ENCODE measurements around the gene PPP1R9B. TPM values are rescaled to one million over a fixed set of nuclear protein-coding genes. Genes with fewer than 3 reads are reported as not detected.

Gene PPP1R9B
- total and polyA plus RNA-seq, 2 experiments from 2014 or later, result 6.2 to 59.4 TPM

DNA sequence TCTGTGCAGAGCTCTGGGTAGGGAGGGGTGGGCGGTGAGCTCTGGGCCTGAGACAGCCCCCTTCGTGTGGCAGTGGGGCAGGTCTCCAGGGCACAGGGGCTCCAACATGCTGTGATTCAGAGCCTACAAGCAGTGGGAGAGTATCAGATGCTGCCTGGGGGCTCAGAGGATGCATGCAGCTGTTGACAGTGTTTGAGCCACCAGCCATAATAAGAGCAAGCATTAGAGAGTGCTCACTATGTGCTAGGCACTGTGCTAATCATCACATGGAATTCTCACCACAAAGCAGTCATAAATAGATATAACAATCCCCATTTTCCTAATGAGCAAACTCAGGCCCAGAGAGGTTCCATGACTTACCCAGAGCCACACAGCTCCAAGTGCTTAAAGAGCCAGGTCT lies 47.2 kb downstream of the PPP1R9B start:
- TF ChIP-seq CTCF (IDR thresholded peaks at IDR 0.05; ENCODE audit: low read depth, low read length), result no peak
- no peak overlapping the region for H3K4me3 ChIP-seq
- no peaks in the 10 kb centered on the region for H3K27me3 ChIP-seq
- H3K9me3 ChIP-seq (ENCODE audit: low read depth), result no peaks in the 10 kb centered on the region
- H3K36me3 ChIP-seq, result peaks cover 13% of the 10 kb centered on the region
- no peak overlapping the region for H3K27ac ChIP-seq
- peaks cover 26% of the 10 kb centered on the region for H3K4me1 ChIP-seq (ENCODE audit: low read depth)
- DNase-seq (ENCODE audit: low read depth in 1 of 2, low spot score in 1 of 2), result no peak

- peak overlapping the region; percentile 92 for H3K27ac ChIP-seq
- H3K36me3 ChIP-seq, result peaks cover 18% of the 10 kb centered on the region
- TF ChIP-seq CTCF (IDR thresholded peaks at IDR 0.05; ENCODE audit: low read depth, low read length), result no peak
- no peak overlapping the region for H3K4me3 ChIP-seq
- no peaks in the 10 kb centered on the region for H3K27me3 ChIP-seq
- H3K9me3 ChIP-seq (ENCODE audit: low read depth), result no peaks in the 10 kb centered on the region
- no peak for DNase-seq (ENCODE audit: low read depth in 1 of 2, low spot score in 1 of 2)
- H3K4me1 ChIP-seq (ENCODE audit: low read depth), result peaks cover 22% of the 10 kb centered on the region
Observed at GRCh38 chr17:50102164-50102991, 48.1 kb downstream of the PPP1R9B start.

- no peaks in the 10 kb centered on the region for H3K9me3 ChIP-seq (ENCODE audit: low read depth)
- H3K36me3 ChIP-seq, result peaks cover 13% of the 10 kb centered on the region
- H3K27me3 ChIP-seq, result no peaks in the 10 kb centered on the region
- peaks cover 22% of the 10 kb centered on the region for H3K4me1 ChIP-seq (ENCODE audit: low read depth)
- DNase-seq (ENCODE audit: low read depth in 1 of 2, low spot score in 1 of 2), result peak; percentile 58 to 73
- no peak overlapping the region for H3K4me3 ChIP-seq
- peak overlapping the region; percentile 92 for H3K27ac ChIP-seq
- TF ChIP-seq CTCF (IDR thresholded peaks at IDR 0.05; ENCODE audit: low read depth, low read length), result no peak
Observed at GRCh38 chr17:50101346-50102163, 48.9 kb downstream of the PPP1R9B start.

DNA sequence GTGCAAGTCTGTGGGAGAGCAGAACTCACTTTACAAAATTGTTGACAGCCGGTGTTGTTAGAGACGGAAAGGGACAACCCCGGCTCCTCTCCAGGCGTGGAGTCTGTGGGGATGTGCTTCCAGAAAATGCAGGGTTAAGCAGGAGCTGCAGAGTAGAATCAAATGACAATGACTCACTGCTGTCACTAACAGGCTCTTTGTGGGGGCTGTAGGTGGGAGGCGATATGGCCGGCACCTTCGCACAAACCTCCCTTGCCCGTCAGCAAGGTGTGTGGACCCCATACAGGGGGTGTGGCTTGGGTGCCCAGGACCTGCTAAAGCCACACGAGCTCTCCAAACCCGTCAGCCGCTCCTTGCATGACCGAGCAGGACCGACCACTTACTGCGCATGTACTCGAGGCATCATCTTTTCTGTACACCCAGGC lies 49.5 kb downstream of the PPP1R9B start:
- Histone ChIP-seq H3K9me3 (ENCODE audit: low read depth) (no peaks in the 10 kb centered on the region), H3K27ac (peak overlapping the region; percentile 92), H3K36me3 (peaks cover 7% of the 10 kb centered on the region), H3K4me3 (no peak overlapping the region), H3K4me1 (ENCODE audit: low read depth) (peaks cover 22% of the 10 kb centered on the region), H3K27me3 (no peaks in the 10 kb centered on the region)
- TF ChIP-seq CTCF (IDR thresholded peaks at IDR 0.05; ENCODE audit: low read depth, low read length), result no peak
- DNase-seq (ENCODE audit: low read depth in 1 of 2, low spot score in 1 of 2), result no peak

DNA sequence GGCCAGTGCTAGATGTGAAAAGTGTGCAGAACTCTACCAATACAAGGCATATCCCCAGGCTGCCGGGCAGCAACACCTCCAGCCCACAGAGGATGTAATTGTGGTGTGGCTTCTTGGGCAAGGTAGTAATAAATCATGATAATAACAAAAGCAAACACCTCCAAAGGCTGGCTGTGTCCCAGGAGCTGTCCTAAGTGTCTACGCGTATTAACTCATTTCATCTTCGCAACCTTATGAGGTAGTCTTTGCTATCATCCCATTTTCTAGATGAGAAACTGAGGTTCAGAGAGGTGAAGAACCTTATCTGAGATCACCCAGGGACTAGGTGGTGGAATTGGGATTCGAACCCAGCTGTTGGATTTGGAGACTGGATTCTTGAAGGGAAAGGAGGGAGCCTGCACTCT lies 50.0 kb downstream of the PPP1R9B start:
- TF ChIP-seq CTCF (IDR thresholded peaks at IDR 0.05; ENCODE audit: low read depth, low read length), result no peak
- Histone ChIP-seq H3K9me3 (ENCODE audit: low read depth) (no peaks in the 10 kb centered on the region), H3K4me1 (ENCODE audit: low read depth) (peaks cover 22% of the 10 kb centered on the region), H3K36me3 (peaks cover 6% of the 10 kb centered on the region), H3K4me3 (no peak overlapping the region), H3K27me3 (no peaks in the 10 kb centered on the region), H3K27ac (peak overlapping the region; percentile 92)
- DNase-seq (ENCODE audit: low read depth in 1 of 2, low spot score in 1 of 2), result no peak
